Panc1 (cell line): ENCODE data around the gene CERS1. TPM values are rescaled to one million over a fixed set of nuclear protein-coding genes. Genes with fewer than 3 reads are reported as not detected.

ENCODE experiments used
- ATAC-seq: fragments of 200-7000 bp; cut with Tn5 transposase; 2 replicates; pipeline ENCODE4 v1.9.1; 2020; ENCODE audit warnings: mild to moderate bottlenecking, moderate library complexity
- BruUV-seq: library from RNA; stranded (reverse); fragments of 400-500 nt; replicated peaks from 2 replicates; lab custom pipeline; 2021; lab: Mats Ljungman, UMichigan
- CTCF ChIA-PET: fragments of 300-600 bp; sonication (Branson Sonifier 250); formaldehyde crosslinking; loops from one replicate; lab custom pipeline; 2022; ENCODE audit warnings: antibody characterized with exemption; lab: Charles Lee
- POLR2A ChIA-PET: fragments of 300-600 bp; sonication (Branson Sonifier 250); formaldehyde crosslinking; loops from one replicate; lab custom pipeline; 2022; ENCODE audit warnings: antibody characterized with exemption; lab: Charles Lee
- DNase-seq: peaks from one replicate; pipeline ENCODE4 v3.0.0-alpha.2; 2010; ENCODE audit warnings: low read depth, low spot score
- H3K27ac ChIP-seq: 2 replicates; pipeline ENCODE4 v1.5.1; 2011; ENCODE audit warnings: mild to moderate bottlenecking, low read length, inconsistent platforms
- H3K27me3 ChIP-seq: fragments of 200-500 bp; sonication (Bioruptor generic); 2 replicates; pipeline ENCODE4 v1.6.0; 2014; ENCODE audit warnings: low read length, inconsistent platforms; ENCODE audit not compliant: control insufficient read depth, insufficient read depth
- H3K36me3 ChIP-seq: fragments of 200-500 bp; sonication (Bioruptor generic); 2 replicates; pipeline ENCODE4 v1.5.1; 2014; ENCODE audit warnings: inconsistent platforms, mild to moderate bottlenecking, low read length, moderate library complexity; ENCODE audit not compliant: control insufficient read depth, insufficient read depth
- H3K4me1 ChIP-seq: 2 replicates; pipeline ENCODE4 v1.5.1; 2011; ENCODE audit warnings: inconsistent platforms, mild to moderate bottlenecking, low read length, moderate library complexity; ENCODE audit not compliant: control insufficient read depth, insufficient read depth
- H3K4me3 ChIP-seq, 2 experiments: 2 replicates each; pipeline ENCODE4 v1.5.1; 2011 to 2012; ENCODE audit warnings: low read depth in 2 of 2, low read length in 2 of 2, mild to moderate bottlenecking in 2 of 2, inconsistent platforms in 1 of 2, moderate library complexity in 1 of 2
- H3K9me3 ChIP-seq: fragments of 200-500 bp; sonication (Bioruptor generic); 2 replicates; pipeline ENCODE4 v1.5.1; 2014; ENCODE audit warnings: low read depth, mild to moderate bottlenecking, inconsistent platforms, low read length, moderate library complexity; ENCODE audit not compliant: control insufficient read depth, insufficient read depth
- CTCF ChIP-seq: fragments of 450-650 bp; IDR thresholded peaks from 2 replicates; pipeline ENCODE4 v1.5.1; 2017; ENCODE audit warnings: mild to moderate bottlenecking
- POLR2AphosphoS5 ChIP-seq: IDR thresholded peaks from 2 replicates; pipeline ENCODE4 v1.6.1; 2012; ENCODE audit warnings: mild to moderate bottlenecking, low read depth, low read length, moderate library complexity
- REST ChIP-seq, 2 experiments: IDR thresholded peaks; 2 replicates each; pipeline ENCODE4 v1.6.1; 2011 to 2012; ENCODE audit warnings: low read depth in 2 of 2, control low read depth in 1 of 2, low read length in 1 of 2, mild to moderate bottlenecking in 1 of 2, moderate library complexity in 1 of 2; ENCODE audit not compliant: insufficient read depth in 1 of 2
- SIN3A ChIP-seq: IDR thresholded peaks from 2 replicates; pipeline ENCODE4 v1.6.1; 2012; ENCODE audit warnings: low read depth, mild to moderate bottlenecking, low read length, moderate library complexity, borderline replicate concordance; ENCODE audit not compliant: insufficient read depth
- TCF7L2 ChIP-seq: IDR thresholded peaks from 2 replicates; pipeline ENCODE4 v1.6.1; 2011; ENCODE audit warnings: mild to moderate bottlenecking, low read depth, low read length, inconsistent platforms
- in situ Hi-C: cut with HindIII; loops from 2 replicates; pipeline ENCODE4 v1.10.0; 2016; ENCODE audit warnings: low sequenced_read_pairs, low pct_unique_long_range_greater_than_20kb
- intact Hi-C: fragments of 100-400 bp; cut with micrococcal nuclease; formaldehyde crosslinking; loops from one replicate; pipeline ENCODE4 v1.10.0; 2022; ENCODE audit not compliant: unreplicated experiment
- total RNA-seq: library from RNA; stranded (reverse); gene quantifications from one replicate; pipeline ENCODE4 v1.2.1, GENCODE V29; 2021; ENCODE audit not compliant: unreplicated experiment

CERS1 gene
- total RNA-seq, 1 experiment from 2014 or later: 4.5 TPM

GRCh38 chr19:18844806-18845329, 51.1 kb downstream of the CERS1 start:
- H3K27ac ChIP-seq: no peak overlapping the region
- DNase-seq: no peak
- H3K4me3 ChIP-seq: no peak overlapping the region
- ChIA-PET CTCF (no interaction called here), POLR2A (no interaction called here)
- in situ Hi-C loops: no loop called here
- H3K9me3 ChIP-seq: no peaks in the 10 kb centered on the region
- BruUV-seq: no TSS peak
- intact Hi-C loops: loop anchor here (5.0 to 10.0 kb wide), 2 partner anchors 60 to 253 kb away; no protein-coding TSS in a partner anchor
- TF ChIP-seq CTCF (no peak), POLR2AphosphoS5 (no peak), TCF7L2 (no peak), SIN3A (no peak), REST (IDR thresholded peaks at IDR 0.05; ENCODE audit: insufficient read depth in 1 of 2, low read depth in 2 of 2, low read length in 1 of 2) (no peak)
- peaks cover 3% of the 10 kb centered on the region; the same call in 1 of the 2 replicates for H3K4me1 ChIP-seq
- ATAC-seq: no peak
- H3K27me3 ChIP-seq: no peaks in the 10 kb centered on the region
- H3K36me3 ChIP-seq: no peaks in the 10 kb centered on the region

- DNase-seq (no peak), ATAC-seq (no peak)
- Histone ChIP-seq H3K27ac (no peak overlapping the region), H3K27me3 (no peaks in the 10 kb centered on the region), H3K4me1 (peaks cover 3% of the 10 kb centered on the region; the same call in 1 of the 2 replicates), H3K9me3 (no peaks in the 10 kb centered on the region), H3K4me3 (no peak overlapping the region), H3K36me3 (no peaks in the 10 kb centered on the region)
- BruUV-seq: no TSS peak
- CTCF ChIA-PET: no interaction called here
- in situ Hi-C loops: no loop called here
- intact Hi-C loops: loop anchor here (10.0 kb wide), 1 partner anchor 59 kb away; no protein-coding TSS in a partner anchor
- TF ChIP-seq SIN3A: no peak
- no peak for TF ChIP-seq CTCF
- no peak for TF ChIP-seq TCF7L2
- no peak for TF ChIP-seq POLR2AphosphoS5
- TF ChIP-seq REST (IDR thresholded peaks at IDR 0.05; ENCODE audit: insufficient read depth in 1 of 2, low read depth in 2 of 2, low read length in 1 of 2): no peak
- POLR2A ChIA-PET: interaction anchor here (0.6 kb wide), 1 partner anchor 370 kb away, joined by 3 read pairs; no protein-coding TSS in a partner anchor
These were observed 52.0 kb downstream of the CERS1 start for GRCh38 chr19:18843960-18844359.
